Measurements from ENCODE around the gene CHST11.
"Not testable (repeated sequence)": the region's sequence is repeated elsewhere in the genome, so short reads cannot be mapped to it uniquely, and the experiment has no call there.

Gene CHST11

GRCh38 chr12:104600036-104600712 lies 143.4 kb downstream of the CHST11 start:
- no peak for DNase-seq (ENCODE audit: low read depth in 1 of 2, low spot score in 1 of 2)

GRCh38 chr12:104600790-104601739 lies 144.3 kb downstream of the CHST11 start:
- DNase-seq (ENCODE audit: low read depth in 1 of 2, low spot score in 1 of 2), result no peak

GRCh38 chr12:104602406-104602805 lies 145.7 kb downstream of the CHST11 start:
- DNase-seq (ENCODE audit: low read depth in 1 of 2, low spot score in 1 of 2), result no peak

DNA sequence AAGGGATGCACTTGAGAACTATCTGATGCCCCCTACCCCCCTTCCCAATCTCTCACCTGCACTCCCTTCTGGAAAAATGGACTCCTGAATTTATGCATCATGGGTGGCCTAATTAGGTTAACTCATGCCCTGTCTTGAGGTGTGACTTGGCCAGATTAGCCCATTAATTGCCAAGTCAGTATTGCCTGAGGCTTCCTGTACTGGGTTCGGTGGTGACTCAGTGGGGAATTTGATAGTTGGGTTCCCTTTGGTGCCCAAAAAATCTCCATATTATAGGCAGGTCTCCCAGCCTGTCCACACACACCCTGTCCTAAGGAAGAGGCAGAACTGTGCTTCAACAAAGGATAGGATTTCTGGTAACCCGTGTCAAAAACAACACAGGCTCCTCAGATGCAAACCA lies 146.1 kb downstream of the CHST11 start:
- no peak for DNase-seq (ENCODE audit: low read depth in 1 of 2, low spot score in 1 of 2)

- no peak for DNase-seq (ENCODE audit: low read depth in 1 of 2, low spot score in 1 of 2)
Observed at GRCh38 chr12:104603545-104603973, 146.8 kb downstream of the CHST11 start.

DNA sequence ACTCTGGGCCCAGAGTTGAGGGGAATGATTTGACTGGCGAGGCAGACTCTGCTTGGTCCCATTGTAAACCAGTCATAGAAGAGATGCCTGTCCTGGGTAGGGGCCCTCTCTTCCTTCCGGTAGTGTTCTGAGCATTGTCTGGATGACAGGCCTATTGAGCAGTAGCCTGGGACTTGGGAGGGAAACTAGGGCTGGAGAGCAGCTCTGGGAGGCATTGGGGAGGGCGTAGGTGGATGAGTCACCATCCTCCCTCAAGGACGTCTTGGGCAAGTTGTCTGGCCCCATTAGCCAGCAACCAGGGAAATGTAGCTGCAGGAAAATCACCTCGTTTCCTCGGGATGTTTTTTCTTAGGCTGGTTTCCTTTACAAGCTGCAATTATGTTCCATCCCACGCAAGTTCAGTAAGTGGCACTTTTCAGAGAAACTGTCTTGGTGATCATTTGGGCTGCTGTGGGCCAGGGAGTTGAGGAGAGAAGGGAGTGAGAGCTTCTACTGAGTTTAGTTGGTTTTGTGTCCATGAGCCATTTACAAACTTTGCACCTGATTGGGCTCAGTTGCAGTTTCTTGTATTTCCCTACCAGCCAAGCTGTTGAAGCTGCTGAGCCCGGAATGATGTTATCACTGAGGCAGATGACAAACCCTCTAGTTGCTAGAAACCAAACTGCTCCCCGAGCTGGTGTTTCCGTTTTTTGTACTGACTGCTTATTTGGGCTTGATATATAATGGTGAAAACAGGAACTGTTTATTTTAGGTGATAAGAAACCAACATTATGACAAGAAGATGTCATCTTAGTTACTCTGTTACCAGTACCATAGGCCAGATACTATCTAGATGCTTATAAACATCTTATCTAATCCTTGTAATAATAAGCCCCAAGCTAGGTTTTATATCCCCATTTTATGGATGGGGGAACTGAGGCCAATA lies 147.6 kb downstream of the CHST11 start:
- peak in 1 of 2 donors; percentile 2 for DNase-seq (ENCODE audit: low read depth in 1 of 2, low spot score in 1 of 2)

DNA sequence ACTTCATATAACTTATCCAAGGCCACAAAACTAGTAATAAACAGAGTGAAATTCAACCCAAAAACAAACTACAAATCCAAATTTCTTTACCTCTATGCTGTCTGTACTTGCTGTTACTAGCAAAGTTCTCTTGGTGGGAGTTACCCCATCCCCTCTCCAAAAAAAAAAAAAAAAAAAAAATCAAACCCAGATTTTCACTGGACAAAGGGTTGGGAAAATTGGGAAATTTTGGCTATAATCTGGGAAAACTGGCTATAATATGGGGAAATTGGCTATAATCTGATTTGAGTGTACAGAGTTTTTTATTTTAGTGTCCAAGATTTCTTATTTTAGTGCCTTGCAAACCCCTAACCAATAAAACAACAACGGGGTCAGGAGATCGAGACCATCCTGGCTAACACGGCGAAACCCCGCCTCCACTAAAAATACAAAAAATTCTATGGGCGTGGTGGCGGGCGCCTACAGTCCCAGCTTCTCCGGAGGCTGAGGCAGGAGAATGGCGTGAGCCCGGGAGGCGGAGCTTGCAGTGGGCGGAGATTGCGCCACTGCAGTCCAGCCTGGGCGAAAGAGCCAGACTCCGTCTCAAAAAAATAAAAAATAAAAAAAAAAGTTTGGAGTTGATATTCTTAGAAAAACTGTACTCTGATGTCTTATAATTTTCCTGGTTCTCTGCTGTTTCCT lies 148.4 kb downstream of the CHST11 start:
- DNase-seq (ENCODE audit: low read depth in 1 of 2, low spot score in 1 of 2), result no peak

GRCh38 chr12:104605685-104606084 lies 148.9 kb downstream of the CHST11 start:
- DNase-seq (ENCODE audit: low read depth in 1 of 2, low spot score in 1 of 2), result no peak

- no peak for DNase-seq (ENCODE audit: low read depth in 1 of 2, low spot score in 1 of 2)
Observed at GRCh38 chr12:104608998-104609397, 152.2 kb downstream of the CHST11 start.

DNA sequence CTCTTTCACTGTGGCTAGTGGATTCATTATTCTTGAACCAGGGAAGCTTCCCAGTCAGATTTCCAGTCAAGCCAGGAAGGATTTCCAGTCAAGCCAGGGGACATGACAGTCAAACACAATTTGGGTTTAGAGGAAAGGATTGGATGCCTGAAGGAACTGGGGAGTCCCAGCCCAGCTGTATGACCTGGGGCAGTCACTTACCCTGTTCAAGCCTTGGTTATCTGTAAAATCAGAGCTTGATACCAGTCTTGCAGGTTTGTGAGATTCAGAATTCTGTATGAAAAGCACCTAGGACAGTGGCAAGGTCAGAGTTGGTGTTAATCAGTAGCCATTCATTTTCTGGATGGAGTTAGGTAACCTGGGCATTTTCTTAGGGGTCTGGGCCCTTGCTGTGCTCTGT lies 152.7 kb downstream of the CHST11 start:
- no peak for DNase-seq (ENCODE audit: low read depth in 1 of 2, low spot score in 1 of 2)

GRCh38 chr12:104610513-104611235 lies 153.9 kb downstream of the CHST11 start:
- DNase-seq (ENCODE audit: low read depth in 1 of 2, low spot score in 1 of 2), result no peak

GRCh38 chr12:104611671-104612070 lies 154.9 kb downstream of the CHST11 start:
- no peak for DNase-seq (ENCODE audit: low read depth in 1 of 2, low spot score in 1 of 2)

GRCh38 chr12:104613372-104613771 lies 156.6 kb downstream of the CHST11 start:
- DNase-seq (ENCODE audit: low read depth in 1 of 2, low spot score in 1 of 2), result not testable (repeated sequence)

DNA sequence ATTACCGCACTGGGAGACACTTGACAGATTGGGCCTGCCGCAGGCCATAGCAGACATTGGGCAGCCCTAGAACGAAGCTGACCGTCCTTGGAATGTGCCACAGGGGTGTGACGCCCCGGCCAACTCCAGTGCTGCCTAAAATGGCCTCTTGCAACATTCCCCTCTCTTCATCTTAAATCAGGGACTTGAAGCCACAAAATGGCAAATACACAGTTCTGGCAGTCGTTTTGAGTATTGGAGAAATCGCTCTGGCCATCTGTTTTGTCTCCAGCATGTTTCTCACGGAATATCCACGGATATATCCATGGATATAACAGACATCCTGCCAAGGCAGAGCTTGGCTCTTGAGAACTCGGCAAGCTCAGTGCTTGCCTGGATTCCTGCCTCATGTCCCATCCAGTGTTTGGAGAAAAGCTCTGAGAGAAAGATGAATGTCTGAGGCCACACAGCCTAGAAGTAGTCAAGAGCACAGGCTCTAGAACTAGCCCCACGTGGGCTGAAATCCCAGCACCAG lies 158.4 kb downstream of the CHST11 start:
- DNase-seq (ENCODE audit: low read depth in 1 of 2, low spot score in 1 of 2), result no peak

- DNase-seq (ENCODE audit: low read depth in 1 of 2, low spot score in 1 of 2), result no peak
Observed at GRCh38 chr12:104618691-104619090, 161.9 kb downstream of the CHST11 start.

DNA sequence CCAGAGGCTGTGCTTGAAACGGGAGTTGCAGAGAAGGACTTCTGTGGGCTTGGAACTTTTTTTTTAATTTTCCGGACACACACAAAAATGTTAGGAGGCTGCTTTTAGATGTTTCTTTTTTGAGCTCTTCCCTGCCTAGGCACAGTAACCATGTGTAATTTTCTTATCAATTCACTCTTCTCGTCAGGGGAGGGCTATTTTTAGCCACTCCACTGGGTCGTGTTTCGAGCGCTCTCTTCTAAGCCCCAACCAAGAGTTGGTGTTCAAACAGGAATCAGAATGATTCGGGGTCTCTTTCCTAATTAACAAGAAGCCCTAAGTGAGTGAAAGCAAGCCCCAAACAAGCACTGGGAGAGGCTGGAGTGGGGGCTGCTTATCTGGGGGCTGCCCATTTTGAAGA lies 162.6 kb downstream of the CHST11 start:
- no peak for DNase-seq (ENCODE audit: low read depth in 1 of 2, low spot score in 1 of 2)

- no peak for DNase-seq (ENCODE audit: low read depth in 1 of 2, low spot score in 1 of 2)
Observed at GRCh38 chr12:104620837-104621531, 164.2 kb downstream of the CHST11 start.

DNA sequence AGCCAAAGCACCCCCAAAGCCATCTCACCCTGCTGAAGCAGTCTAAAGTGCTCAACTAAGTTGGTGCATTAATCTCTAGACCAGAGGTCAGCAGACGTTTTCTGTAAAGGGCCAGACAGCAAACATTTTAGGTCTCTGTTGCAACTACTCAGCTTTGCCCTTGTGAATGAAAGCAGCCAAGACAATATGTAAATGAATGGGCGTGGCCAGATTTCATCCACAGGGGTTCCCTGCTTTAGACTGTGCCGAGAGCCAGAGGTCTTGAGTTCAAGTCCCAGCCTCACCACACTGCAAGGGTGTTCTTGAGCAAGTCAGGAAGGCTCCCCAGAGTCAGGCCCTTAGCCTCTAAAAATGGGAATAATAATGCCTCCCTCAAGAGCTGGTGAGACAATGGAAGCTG lies 166.2 kb downstream of the CHST11 start:
- DNase-seq (ENCODE audit: low read depth in 1 of 2, low spot score in 1 of 2), result no peak

GRCh38 chr12:104623883-104624282 lies 167.1 kb downstream of the CHST11 start:
- DNase-seq (ENCODE audit: low read depth in 1 of 2, low spot score in 1 of 2), result no peak
